NCI-H1436 treated with DMSO at 0.1 percent for 48 hours (cell line): ENCODE measurements around the gene TMEM200B.
"Not testable (repeated sequence)": the region's sequence is repeated elsewhere in the genome, so short reads cannot be mapped to it uniquely, and the experiment has no call there.

ENCODE experiments used
- DNase-seq: peaks from one replicate; lab custom pipeline; 2025; lab: John Stamatoyannopoulos, UW

TMEM200B gene

GRCh38 chr1:29133861-29134694 lies 10.4 kb upstream of the TMEM200B start:
- DNase-seq = no peak

- DNase-seq = not testable (repeated sequence)
Measured at GRCh38 chr1:29131056-29131455, 7.4 kb upstream of the TMEM200B start.

- no peak for DNase-seq
Measured at GRCh38 chr1:29129916-29130315, 6.2 kb upstream of the TMEM200B start.

- DNase-seq = no peak
Measured at GRCh38 chr1:29128739-29129138, 5.0 kb upstream of the TMEM200B start.

- no peak for DNase-seq
Measured at GRCh38 chr1:29126198-29126597, 2.5 kb upstream of the TMEM200B start.

GRCh38 chr1:29125788-29126187 lies 2.1 kb upstream of the TMEM200B start:
- DNase-seq = no peak

- DNase-seq = no peak
Measured at GRCh38 chr1:29125237-29125641, 1.5 kb upstream of the TMEM200B start.

- no peak for DNase-seq
Measured at GRCh38 chr1:29124366-29125236, 898 bp upstream of the TMEM200B start.

GRCh38 chr1:29123053-29123886 lies 433 bp downstream of the TMEM200B start:
- no peak for DNase-seq

GRCh38 chr1:29122682-29123052 lies 1.0 kb downstream of the TMEM200B start:
- DNase-seq = no peak

- no peak for DNase-seq
Measured at GRCh38 chr1:29121936-29122681, 1.6 kb downstream of the TMEM200B start.

- no peak for DNase-seq
Measured at GRCh38 chr1:29121516-29121935, 2.2 kb downstream of the TMEM200B start.

- no peak for DNase-seq
Measured at GRCh38 chr1:29120947-29121485, 2.7 kb downstream of the TMEM200B start.

- no peak for DNase-seq
Measured at GRCh38 chr1:29120367-29120766, 3.3 kb downstream of the TMEM200B start.

GRCh38 chr1:29119121-29119929 lies 4.4 kb downstream of the TMEM200B start:
- DNase-seq = no peak

- DNase-seq = no peak
Measured at GRCh38 chr1:29117381-29117780, 6.3 kb downstream of the TMEM200B start.

- DNase-seq = no peak
Measured at GRCh38 chr1:29114654-29115053, 9.0 kb downstream of the TMEM200B start.

- DNase-seq = no peak
Measured at GRCh38 chr1:29113413-29114117, 10.1 kb downstream of the TMEM200B start.

- no peak for DNase-seq
Measured at GRCh38 chr1:29112705-29113412, 10.8 kb downstream of the TMEM200B start.
